Erythroblast (primary cell): ENCODE data around the gene CCDC40.

Experiments used
- GATA1 ChIP-seq: IDR thresholded peaks from 2 replicates; pipeline ENCODE4 v1.6.1; 2011; ENCODE audit warnings: low read depth, mild to moderate bottlenecking, control low read depth, low read length, moderate library complexity
- POLR2A ChIP-seq: IDR thresholded peaks from 2 replicates; pipeline ENCODE4 v1.6.1; 2011; ENCODE audit warnings: mild to moderate bottlenecking, low read length

DNA sequence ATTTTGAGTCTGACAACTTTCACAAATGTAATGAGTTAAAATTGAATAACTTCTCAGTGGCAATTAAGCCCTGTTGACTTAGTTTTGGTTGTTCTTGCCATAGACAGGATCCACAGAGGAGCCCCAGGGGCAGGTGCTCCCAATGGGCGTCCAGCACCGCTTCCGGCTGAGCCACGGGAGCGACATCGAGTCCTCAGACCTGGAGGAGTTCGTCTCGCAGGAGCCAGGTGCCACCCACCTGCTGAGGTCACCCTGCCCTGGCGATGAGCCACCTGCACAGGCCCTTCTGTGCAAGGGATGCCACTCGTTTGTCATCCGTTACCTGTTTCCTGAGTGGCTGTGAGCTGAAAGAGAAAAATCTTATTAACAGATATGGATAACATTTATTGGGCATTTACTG, 10.7 kb downstream of the CCDC40 start:
- TF ChIP-seq POLR2A (no peak), GATA1 (no peak)
